Skin of body (tissue), 2 donors: ENCODE data around the gene MYCN. TPM values are rescaled to one million over a fixed set of nuclear protein-coding genes. Genes with fewer than 3 reads are reported as not detected.
"Not testable (repeated sequence)": the region's sequence is repeated elsewhere in the genome, so short reads cannot be mapped to it uniquely, and the experiment has no call there.

Experiments used
- DNase-seq: peaks from one replicate; lab custom pipeline; 2025; lab: John Stamatoyannopoulos, UW
- total RNA-seq: library from RNA; depleted of rRNA; stranded (reverse); fragments of >200 nt; gene quantifications from one replicate; pipeline ENCODE4 v1.2.3, GENCODE V29; 2014

MYCN gene
- total RNA-seq, 1 donor from 2014 or later, result 15.6 TPM

DNA sequence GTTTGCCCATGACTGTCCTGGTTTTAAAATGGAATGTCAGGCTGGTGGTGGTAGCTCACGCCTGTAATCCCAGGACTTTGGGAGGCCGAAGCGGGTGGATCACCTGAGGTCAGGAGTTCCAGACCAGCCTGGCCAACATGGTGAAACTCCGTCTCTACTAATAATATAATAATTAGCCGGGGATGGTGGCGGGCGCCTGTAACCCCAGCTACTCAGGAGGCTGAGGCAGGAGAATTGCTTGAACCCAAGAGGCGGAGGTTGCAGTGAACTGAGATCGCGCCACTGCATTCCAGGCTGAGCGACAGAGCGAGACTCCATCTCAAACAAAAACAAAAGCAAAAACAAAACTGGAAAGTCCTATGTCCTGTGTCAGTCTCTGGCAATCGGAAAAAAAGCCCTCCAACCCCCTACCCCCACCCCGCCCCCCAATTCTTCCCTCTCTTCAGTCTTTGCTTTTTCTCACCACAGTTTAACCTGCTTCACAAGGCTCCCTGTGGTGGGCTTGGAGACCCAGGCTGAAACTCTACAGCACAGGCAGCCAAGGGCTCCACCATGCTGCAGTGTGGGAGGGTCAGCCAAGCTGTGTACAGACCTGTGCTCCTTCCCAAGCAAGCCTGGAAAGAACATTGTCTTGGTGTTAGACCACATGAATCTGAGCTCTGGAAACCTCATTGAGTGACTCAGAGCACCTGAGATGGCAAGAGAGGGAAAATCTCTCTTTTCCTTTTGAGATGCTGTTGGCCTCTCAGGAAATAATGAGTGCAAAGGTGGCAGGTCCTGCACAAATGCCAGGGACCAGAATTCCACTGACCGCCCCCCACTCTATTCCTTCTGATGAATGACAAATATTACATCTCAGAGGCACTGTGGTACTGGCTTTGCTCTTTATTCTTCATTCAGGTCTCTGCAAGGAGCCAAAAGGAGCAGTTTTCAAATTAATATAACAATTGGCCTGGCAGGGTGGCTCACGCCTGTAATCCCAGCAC lies 16.7 kb downstream of the MYCN start:
- no peak for DNase-seq

DNA sequence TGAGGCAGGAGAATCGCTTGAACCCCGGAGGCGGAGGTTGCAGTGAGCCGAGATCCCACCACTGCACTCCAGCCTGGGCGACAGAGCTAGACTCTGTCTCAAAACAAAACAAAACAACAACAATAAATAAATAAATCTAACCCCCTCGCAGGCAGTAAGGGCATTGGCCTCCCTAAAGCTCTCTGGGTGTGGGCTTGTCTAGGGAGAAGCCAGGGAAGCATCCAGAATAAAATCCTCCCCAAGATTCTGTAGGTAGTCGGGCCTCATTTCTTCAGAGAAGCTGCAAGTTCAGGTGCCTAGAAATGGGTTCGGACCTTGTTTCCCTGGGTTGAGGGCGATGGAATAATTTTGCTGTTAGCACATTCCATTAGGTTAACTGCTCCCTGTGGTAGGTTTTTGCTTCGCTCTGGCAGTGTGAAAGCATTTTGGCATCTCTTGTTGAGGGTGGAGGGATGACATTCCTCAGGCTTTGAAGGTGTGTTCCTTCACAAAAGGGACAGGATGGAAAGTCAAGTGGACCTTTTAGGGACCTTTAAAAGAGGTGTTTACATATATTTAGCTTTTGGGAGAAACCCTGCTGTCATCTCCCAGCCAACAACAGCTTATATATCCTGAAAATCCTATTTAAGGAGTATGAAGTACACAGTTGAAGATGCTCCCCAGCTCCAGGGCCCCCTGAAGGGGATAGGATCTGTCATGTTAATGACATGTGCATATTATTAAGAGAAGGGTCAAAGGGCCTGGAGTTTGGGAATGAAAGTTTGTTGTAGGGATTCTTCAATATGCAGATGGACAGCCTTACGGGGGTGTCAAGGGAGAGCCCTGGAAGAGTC lies 17.7 kb downstream of the MYCN start:
- no peak for DNase-seq

DNA sequence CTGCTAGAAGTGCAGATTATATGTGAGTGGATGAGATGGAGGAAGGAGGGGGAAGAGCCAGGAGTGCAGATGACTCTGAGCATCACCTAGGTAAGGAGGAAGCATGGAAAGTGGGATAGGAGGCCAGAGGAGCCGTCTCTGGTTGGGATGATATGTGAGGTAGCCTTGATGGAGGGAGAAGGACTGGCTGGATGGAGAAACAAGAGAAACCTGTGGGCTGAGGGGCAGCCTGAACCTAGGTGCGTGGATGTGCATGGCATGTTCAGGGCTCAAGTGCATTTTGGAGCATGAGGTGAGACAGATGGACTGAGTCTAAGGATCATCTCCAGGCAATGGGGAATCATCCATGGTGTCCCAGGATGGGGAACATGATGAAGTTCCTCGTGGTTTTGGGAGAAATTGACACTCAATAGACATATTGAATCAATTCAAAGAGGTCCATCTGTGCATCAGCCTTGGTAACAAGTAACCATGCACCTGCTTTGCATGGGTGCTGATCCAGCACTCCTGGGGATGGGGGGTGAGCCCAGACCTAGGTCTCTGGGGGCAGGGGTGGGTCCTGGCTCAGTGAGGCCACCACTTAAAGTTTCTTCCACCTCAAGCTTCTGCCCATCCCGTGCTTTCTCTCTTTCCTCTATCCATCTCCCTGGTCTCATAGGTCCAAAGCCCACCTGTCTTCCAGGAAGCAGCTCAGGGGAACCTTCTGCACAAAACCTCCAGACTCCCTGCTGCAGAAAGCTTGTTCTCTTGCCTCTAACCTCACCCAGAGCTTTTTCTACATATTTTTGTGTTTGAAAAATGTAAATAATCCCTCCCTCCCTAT lies 19.2 kb downstream of the MYCN start:
- DNase-seq, result no peak

DNA sequence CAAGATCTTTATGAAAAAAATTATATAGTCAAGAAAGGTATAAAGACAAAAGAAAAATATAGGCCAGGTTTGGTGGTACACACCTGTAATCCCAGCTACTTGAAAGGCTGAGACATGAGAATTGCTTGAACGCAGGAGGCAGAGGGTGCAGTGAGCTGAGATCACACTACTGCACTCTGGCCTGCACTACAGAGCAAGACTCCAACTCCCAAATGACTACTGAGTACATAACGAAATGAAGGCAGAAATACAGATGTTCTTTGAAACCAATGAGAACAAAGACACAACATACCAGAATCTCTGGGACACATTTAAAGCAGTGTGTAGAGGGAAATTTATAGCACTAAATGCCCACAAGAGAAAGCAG lies 19.8 kb downstream of the MYCN start:
- not testable (repeated sequence) for DNase-seq

DNA sequence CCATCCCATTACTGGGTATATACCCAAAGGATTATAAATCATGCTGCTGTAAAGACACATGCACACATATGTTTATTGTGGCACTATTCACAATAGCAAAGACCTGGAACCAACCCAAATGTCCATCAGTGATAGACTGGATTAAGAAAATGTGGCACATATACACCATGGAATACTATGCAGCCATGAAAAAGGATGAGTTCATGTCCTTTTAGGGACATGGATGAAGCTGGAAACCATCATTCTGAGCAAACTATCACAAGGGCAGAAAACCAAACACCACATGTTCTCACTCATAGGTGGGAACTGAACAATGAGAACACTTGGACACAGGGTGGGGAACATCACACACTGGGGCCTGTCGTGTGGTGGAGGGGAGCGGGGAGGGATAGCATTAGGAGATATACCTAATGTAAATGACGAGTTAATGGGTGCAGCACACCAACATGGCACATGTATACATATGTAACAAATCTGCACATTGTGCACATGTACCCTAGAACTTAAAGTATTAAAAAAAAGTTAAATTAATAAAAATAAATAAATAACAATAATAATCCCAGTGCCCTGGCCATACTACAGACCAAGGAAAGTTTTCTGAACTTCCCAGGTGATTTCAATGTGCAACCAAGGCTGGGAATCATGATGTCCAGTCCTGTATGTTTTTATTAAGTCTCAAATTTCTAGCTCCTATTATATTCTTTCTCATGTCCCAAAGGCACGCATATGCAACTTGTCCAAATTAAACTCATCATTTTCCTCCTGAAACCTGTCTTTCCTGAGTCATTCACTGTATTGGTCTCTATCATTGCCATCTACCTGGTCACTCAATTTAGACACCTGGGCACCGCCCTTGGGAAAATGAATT lies 23.0 kb downstream of the MYCN start:
- not testable (repeated sequence) for DNase-seq

DNA sequence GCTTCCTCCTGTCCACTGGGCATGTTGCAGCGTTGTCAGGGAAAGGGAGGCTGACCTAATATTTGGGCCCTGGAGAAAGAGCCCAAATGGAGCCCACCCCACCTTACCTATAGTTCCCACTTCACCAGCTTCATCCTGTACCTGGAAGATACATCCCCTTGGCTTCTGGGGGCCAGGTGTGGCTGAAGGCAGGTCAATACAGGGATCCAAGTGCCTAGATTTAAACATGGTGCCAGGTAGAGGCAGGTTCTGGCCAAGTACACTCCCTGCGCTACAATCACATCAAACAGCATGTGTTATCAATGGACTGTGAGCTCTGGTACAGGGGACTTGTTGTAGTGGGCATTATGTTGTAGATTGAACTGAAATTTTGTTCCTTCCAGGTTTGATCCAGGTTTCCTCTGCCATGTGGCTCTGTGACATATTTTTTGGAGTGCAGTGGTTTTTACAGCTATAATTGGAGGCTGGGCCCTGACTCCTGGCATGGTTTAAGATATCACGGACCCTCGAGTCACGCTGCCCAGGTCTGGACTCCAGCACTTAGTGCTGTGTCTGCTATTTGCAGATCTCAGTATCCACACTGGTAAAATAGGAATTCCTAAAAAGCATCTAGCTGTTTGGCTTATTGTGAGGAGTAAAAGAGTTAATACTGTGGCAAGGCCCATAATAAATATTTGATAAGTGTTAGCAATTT lies 23.8 kb downstream of the MYCN start:
- DNase-seq, result no peak

DNA sequence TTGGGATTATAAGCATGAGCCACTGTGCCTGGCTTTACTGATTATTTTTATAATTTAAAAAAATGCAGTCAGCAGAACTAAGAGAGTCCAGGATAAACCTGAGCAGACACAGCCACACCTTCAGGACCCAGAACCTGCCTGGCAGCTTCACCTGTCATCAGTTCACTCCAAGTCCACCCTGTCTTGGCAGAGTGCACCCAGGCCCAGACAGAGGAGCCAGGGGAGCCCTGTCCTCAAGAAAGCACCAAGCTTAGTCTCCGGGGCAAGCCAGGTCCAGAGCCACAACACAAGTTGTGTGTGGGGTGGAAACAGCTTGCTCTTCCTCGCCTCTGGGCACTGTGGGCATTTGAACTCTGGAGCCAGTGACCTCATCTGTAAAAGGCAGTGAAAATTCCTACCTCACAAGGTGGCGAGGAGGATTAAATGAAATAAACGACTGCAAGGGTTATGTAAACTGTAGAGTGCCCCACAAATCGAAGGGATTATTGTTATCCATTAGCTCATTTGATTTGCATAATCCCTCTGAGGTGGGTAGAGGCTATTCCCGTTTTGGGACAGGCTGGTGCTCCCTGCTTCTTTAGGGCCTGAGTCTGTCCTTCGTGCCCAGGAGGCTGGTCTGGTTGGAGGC lies 24.7 kb downstream of the MYCN start:
- DNase-seq, result no peak

DNA sequence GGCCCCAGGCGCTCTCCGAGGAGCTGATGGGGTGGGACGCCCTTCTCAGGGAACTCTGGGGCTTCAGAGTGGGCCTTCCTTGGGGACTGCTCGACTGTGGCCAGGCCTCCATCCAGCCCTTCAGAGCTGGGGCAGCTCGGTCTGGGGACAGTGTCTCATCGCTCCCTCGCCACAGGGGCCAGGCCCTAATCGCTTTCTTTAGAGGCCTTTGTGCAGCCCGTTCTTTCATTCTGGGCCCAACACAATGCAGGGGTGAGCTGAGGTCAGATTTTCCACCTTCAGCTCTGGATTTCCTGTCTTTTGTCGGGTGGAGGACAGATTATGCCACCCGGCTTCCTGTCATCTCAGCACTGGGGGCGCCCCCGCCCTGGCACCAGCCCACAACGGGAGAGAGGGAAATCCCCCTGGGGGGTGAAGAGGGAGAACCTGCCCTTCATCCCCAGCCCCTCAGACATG lies 25.2 kb downstream of the MYCN start:
- DNase-seq, result no peak

DNA sequence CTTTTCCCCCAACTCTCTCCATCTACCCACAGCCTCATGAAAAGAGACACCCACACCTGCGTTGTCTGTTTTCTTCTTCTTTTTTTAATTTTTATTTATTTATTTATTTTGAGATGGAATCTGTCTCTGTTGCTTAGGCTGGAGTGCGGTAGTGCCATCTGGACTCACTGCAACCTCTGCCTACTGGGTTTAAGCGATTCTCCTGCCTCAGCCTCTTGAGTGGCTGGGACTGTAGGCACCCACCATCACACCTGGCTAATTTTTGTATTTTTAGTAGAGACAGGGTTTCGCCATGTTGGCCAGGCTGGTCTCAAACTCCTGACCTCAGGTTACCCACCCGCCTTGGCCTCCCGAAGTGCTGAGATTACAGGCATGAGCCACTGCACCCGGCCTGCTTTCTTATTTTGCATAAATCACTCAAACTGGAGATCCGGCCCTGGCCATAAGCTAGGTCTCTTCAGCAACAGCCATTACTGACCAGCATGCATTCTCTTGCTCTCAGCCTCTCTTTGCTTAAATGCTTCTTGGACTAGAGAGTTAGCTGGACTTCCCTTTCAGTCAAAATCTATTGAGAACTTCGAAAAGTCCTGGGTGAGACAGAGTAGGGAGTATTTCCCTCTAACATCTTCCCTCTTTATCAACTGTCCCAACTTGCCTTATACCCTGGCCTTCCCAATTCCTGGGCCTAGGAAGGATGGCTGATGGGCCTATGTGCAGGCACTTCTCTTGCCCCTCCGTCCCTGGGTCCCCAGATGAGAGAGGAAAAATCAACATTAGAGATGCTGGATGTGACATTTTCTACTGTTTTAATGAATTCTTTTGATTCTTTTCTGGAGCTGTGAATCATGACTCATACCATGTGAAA lies 27.3 kb downstream of the MYCN start:
- no peak for DNase-seq

DNA sequence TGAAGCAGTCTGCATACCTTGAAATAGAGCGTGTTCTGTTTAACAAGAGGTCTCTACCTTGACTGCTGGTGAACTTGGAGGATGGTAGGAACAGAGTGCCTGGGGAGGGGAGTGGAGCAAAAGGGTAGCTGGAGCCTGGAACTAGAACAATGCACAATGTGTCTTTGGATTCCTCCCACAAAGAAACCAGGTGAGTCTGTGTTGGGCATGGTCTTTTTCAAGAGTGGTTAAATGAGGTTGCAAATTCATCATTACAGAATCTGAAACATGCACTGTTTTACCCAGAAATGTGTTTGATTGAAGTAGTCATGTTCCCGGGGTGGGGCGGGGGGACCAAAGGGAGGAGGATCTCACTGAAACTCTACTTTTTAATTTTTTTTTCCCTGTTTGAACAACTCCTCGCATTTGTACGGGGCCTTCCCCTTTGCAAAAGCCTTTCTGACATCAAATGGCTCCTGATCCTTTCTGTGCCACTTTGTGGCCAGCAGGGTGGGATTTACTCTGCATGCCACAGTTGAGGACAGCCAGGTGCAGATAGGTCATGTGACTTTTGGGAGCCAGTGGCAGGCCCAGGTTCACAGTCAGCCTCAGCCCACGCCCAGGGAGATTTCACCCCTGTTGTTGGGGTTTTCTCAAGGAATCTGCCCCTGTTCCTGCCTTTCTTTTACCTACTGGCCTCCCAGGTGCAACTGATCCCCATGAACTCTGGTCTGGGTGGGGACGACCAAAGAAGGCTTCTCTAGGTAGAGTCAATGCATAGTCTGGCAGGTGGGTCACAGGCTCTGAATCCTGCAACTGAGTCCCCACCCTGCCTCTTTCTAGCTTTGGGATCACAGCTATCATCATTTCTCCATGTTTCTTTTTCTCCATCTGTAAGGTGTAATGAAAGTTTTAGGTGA lies 28.2 kb downstream of the MYCN start:
- DNase-seq, result no peak

DNA sequence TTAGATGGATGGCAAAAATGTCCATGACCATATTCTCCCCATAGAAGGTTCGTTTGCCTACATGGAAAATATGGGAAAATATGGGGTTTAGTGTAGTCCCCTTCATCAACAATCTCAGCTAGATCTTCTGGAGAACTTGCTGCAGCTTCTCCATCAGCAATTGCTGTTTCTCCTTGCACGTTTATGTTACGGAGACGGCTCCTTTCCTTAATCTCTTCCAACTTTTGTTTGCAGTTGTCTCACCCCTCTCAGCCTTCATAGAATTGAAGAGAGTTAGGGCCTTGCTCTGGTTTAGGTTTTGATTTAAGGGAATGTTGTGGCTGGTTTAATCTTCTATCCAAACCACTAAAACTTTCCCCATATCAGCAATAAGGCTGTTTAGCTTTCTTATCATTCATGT lies 28.9 kb downstream of the MYCN start:
- no peak for DNase-seq

DNA sequence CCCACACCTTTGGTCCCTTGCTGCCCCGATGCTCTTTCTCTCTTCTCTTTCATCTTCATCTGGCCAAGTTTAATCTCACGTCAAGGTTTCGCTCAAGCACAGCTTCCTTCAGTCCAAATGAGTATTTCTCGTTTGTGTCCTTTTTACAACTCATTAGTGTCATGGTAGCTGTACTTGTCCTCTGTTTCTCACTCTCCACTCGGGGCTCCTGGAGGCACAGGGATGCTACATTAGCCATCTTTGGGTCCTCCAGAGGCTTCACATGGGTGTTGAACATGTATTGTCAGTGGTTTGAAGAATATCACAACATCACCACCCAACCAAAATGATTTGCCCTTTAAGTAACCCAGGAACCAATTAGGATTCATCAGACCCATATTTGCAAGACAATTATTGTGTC lies 30.4 kb downstream of the MYCN start:
- no peak for DNase-seq

DNA sequence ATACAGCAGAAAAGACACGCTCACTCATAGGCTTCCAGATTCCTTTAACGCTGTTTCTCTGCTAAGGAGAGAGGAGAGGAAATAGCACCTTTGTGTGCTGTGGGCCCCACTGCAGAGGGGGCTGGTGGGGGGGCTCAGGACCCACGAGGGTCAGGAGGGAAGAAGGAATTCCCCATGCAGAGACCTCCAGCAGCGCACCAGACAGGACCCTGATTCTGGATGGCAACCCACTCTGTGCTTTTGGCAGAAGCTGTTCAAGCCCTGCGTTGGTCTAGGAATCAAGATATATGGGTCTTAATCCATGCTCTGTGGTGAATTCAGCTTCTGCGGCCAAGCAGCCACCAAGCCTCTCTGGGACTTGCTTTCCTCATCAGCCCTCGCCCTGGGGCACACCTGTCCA lies 31.0 kb downstream of the MYCN start:
- no peak for DNase-seq

DNA sequence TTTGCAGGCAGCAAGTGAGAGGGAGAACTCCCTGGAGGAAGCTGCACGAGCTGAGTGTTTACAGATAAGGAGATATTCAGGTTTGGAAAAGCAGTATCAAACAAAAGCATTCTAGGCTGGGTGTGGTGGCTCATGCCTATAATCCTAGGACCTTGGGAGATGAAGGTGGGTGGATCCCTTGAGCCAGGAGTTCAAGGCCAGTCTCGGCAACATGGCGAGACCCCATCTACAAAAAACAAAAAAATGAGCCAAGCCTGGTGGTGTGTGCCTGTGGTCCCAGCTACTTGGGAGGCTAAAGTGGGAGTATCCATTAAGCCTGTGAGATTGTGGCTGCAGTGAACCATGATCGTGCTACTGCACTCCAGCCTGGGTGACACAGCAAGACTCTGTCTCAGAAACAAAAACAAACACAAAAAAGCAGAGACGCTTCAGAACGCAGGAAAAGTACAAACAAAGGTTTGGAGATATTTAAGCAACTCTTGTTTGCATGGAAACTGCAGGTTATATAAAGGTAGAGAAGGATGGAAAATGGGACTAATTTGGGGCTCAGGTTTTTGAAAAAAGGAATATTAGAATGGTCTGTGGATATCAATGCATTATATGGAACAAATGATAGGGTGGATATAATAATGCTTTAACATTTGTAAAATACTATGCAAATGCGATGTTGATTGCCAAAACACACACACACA lies 31.6 kb downstream of the MYCN start:
- no peak for DNase-seq

DNA sequence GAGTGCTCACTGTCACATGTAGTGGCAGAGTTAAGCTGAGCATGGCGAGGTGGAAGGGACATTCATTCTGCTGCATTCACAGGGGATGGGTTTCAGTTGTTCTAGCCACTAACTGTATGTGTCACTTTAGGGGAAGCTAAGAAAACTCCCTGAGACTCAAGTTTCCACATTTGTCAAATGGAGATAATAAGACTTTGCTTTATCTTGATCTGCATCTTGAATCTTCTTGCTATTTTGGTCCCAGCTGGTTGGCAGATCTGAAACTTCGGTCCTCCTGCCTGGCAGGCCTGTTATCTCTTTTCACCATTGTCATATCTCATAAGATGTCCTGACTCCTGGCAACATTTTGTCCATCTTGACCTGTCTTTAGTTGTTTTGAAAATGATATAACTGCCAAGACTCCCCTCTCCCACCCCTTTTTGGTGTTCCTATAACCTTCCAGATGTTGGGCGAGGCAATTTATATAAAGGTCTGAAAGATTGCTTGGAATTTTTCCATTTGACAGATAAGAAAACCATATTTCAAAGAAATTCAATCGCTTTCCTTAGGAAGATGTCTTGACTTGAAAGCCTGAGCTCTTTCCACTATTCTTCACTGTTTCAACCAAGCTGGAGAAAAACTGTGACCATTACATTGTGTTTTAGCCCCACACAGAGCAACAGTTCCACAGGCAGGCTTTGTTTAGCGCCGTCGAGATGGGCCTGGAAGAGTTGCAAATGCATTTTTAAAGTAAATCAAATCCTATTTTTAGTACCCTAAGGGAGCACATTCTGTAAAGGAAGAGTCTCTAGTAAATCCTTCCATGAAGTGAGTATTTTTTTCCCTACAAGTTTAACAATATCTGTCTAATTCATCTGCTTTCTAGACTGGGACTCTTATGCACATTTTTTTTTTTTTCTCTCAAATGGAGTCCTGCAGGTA lies 33.4 kb downstream of the MYCN start:
- no peak for DNase-seq
